ENCODE results near the gene WTIP.
"Not testable (repeated sequence)": the region's sequence is repeated elsewhere in the genome, so short reads cannot be mapped to it uniquely, and the experiment has no call there.

DNA sequence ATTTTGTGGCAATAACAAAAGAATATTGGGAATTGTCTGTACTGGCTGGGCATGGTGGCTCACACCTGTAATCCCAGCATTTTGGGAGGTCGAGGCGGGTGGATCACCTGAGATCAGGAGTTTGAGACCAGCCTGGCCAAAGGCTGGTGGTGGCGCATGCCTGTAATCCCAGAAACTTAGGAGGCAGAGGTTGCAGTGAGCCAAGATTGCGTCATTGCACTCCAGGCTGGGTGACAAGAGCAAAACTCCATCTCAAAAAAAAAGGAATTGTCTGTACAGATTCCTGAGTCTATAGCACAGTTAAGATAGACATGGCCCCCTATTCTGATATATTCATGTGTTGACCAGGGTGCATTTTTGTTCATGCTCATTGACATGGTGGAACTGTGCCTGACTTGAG, 16.8 kb upstream of the WTIP start:
- TF ChIP-seq, protein P1, sequence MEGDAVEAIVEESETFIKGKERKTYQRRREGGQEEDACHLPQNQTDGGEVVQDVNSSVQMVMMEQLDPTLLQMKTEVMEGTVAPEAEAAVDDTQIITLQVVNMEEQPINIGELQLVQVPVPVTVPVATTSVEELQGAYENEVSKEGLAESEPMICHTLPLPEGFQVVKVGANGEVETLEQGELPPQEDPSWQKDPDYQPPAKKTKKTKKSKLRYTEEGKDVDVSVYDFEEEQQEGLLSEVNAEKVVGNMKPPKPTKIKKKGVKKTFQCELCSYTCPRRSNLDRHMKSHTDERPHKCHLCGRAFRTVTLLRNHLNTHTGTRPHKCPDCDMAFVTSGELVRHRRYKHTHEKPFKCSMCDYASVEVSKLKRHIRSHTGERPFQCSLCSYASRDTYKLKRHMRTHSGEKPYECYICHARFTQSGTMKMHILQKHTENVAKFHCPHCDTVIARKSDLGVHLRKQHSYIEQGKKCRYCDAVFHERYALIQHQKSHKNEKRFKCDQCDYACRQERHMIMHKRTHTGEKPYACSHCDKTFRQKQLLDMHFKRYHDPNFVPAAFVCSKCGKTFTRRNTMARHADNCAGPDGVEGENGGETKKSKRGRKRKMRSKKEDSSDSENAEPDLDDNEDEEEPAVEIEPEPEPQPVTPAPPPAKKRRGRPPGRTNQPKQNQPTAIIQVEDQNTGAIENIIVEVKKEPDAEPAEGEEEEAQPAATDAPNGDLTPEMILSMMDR (IDR thresholded peaks at IDR 0.05) = not testable (repeated sequence)
- TF ChIP-seq POLR2AphosphoS5 (IDR thresholded peaks at IDR 0.05) = not testable (repeated sequence)
